Measurements from ENCODE around the gene PHF21B.
"Not testable (repeated sequence)": the region's sequence is repeated elsewhere in the genome, so short reads cannot be mapped to it uniquely, and the experiment has no call there.

Gene PHF21B

GRCh38 chr22:44907765-44908737 lies 101.8 kb downstream of the PHF21B start:
- TF ChIP-seq CTCF (IDR thresholded peaks at IDR 0.05; ENCODE audit: low read length): no peak
- TF ChIP-seq EZH2 (IDR thresholded peaks at IDR 0.05; ENCODE audit: borderline replicate concordance, low read length): no peak
- no peaks in the 10 kb centered on the region for H3K9me3 ChIP-seq (ENCODE audit: low read length)
- H3K4me3 ChIP-seq (ENCODE audit: low read depth, low read length, poor library complexity, severe bottlenecking): no peak overlapping the region
- no peak overlapping the region for H2AFZ ChIP-seq (ENCODE audit: low read length)
- no peaks in the 10 kb centered on the region for H3K79me2 ChIP-seq (ENCODE audit: insufficient read depth, low read length)
- H3K4me1 ChIP-seq (ENCODE audit: insufficient read depth, low read length, severe bottlenecking): no peaks in the 10 kb centered on the region
- no peaks in the 10 kb centered on the region for H4K20me1 ChIP-seq (ENCODE audit: insufficient read depth, low read length)
- no peaks in the 10 kb centered on the region for H3K36me3 ChIP-seq (ENCODE audit: insufficient read depth, low read length)
- H3K9me2 ChIP-seq (ENCODE audit: low read depth, low read length): no peaks in the 10 kb centered on the region
- H3K27ac ChIP-seq (ENCODE audit: low read depth, low read length, poor library complexity, severe bottlenecking): no peak overlapping the region
- H3K9ac ChIP-seq (ENCODE audit: low read length): no peak overlapping the region
- no peaks in the 10 kb centered on the region for H3F3A ChIP-seq (ENCODE audit: insufficient read depth, low read length)
- no peak overlapping the region for H3K4me2 ChIP-seq (ENCODE audit: low read length)
- H3K27me3 ChIP-seq (ENCODE audit: insufficient read depth, low read length): no peaks in the 10 kb centered on the region

- Histone ChIP-seq H3K9me3 (ENCODE audit: low read length) (no peaks in the 10 kb centered on the region), H3K4me3 (ENCODE audit: low read depth, low read length, poor library complexity, severe bottlenecking) (no peak overlapping the region), H3K79me2 (ENCODE audit: insufficient read depth, low read length) (no peaks in the 10 kb centered on the region), H3K27me3 (ENCODE audit: insufficient read depth, low read length) (no peaks in the 10 kb centered on the region), H3K36me3 (ENCODE audit: insufficient read depth, low read length) (no peaks in the 10 kb centered on the region), H3K9ac (ENCODE audit: low read length) (no peak overlapping the region), H3K4me1 (ENCODE audit: insufficient read depth, low read length, severe bottlenecking) (no peaks in the 10 kb centered on the region), H3K4me2 (ENCODE audit: low read length) (no peak overlapping the region), H2AFZ (ENCODE audit: low read length) (no peak overlapping the region), H3F3A (ENCODE audit: insufficient read depth, low read length) (no peaks in the 10 kb centered on the region), H3K9me2 (ENCODE audit: low read depth, low read length) (no peaks in the 10 kb centered on the region), H3K27ac (ENCODE audit: low read depth, low read length, poor library complexity, severe bottlenecking) (no peak overlapping the region), H4K20me1 (ENCODE audit: insufficient read depth, low read length) (no peaks in the 10 kb centered on the region)
- TF ChIP-seq CTCF (IDR thresholded peaks at IDR 0.05; ENCODE audit: low read length): no peak
- TF ChIP-seq EZH2 (IDR thresholded peaks at IDR 0.05; ENCODE audit: borderline replicate concordance, low read length): no peak
Observed at GRCh38 chr22:44906999-44907644, 102.7 kb downstream of the PHF21B start.

- Histone ChIP-seq H3K4me2 (ENCODE audit: low read length) (no peak overlapping the region), H3K36me3 (ENCODE audit: insufficient read depth, low read length) (no peaks in the 10 kb centered on the region), H3K4me3 (ENCODE audit: low read depth, low read length, poor library complexity, severe bottlenecking) (no peak overlapping the region), H3K4me1 (ENCODE audit: insufficient read depth, low read length, severe bottlenecking) (no peaks in the 10 kb centered on the region), H3K27ac (ENCODE audit: low read depth, low read length, poor library complexity, severe bottlenecking) (no peak overlapping the region), H3K9me2 (ENCODE audit: low read depth, low read length) (no peaks in the 10 kb centered on the region), H3K27me3 (ENCODE audit: insufficient read depth, low read length) (no peaks in the 10 kb centered on the region; the same call in 1 of the 2 replicates), H3K9me3 (ENCODE audit: low read length) (peaks cover 1% of the 10 kb centered on the region; the same call in 1 of the 2 replicates), H3K79me2 (ENCODE audit: insufficient read depth, low read length) (no peaks in the 10 kb centered on the region), H2AFZ (ENCODE audit: low read length) (no peak overlapping the region), H4K20me1 (ENCODE audit: insufficient read depth, low read length) (no peaks in the 10 kb centered on the region), H3F3A (ENCODE audit: insufficient read depth, low read length) (no peaks in the 10 kb centered on the region), H3K9ac (ENCODE audit: low read length) (no peak overlapping the region)
- TF ChIP-seq EZH2 (IDR thresholded peaks at IDR 0.05; ENCODE audit: borderline replicate concordance, low read length) (no peak), CTCF (IDR thresholded peaks at IDR 0.05; ENCODE audit: low read length) (no peak)
Observed at GRCh38 chr22:44906248-44906936, 103.4 kb downstream of the PHF21B start.

- not testable (repeated sequence) for H3K4me1 ChIP-seq (ENCODE audit: insufficient read depth, low read length, severe bottlenecking)
Observed at GRCh38 chr22:44904492-44905152, 105.2 kb downstream of the PHF21B start.

More at GRCh38 chr22:44904492-44905152, 105.2 kb downstream of the PHF21B start:
- H4K20me1 ChIP-seq (ENCODE audit: insufficient read depth, low read length); H3K36me3 ChIP-seq (ENCODE audit: insufficient read depth, low read length); H3K4me3 ChIP-seq (ENCODE audit: low read depth, low read length, poor library complexity, severe bottlenecking); H3K9me3 ChIP-seq (ENCODE audit: low read length); H3K4me2 ChIP-seq (ENCODE audit: low read length); H3K9me2 ChIP-seq (ENCODE audit: low read depth, low read length); H3K27ac ChIP-seq (ENCODE audit: low read depth, low read length, poor library complexity, severe bottlenecking); H3F3A ChIP-seq (ENCODE audit: insufficient read depth, low read length); H3K27me3 ChIP-seq (ENCODE audit: insufficient read depth, low read length); H3K9ac ChIP-seq (ENCODE audit: low read length); H3K79me2 ChIP-seq (ENCODE audit: insufficient read depth, low read length); H2AFZ ChIP-seq (ENCODE audit: low read length): not testable (repeated sequence)
